Measurements from ENCODE around the gene WFDC5.
"Not testable (repeated sequence)": the region's sequence is repeated elsewhere in the genome, so short reads cannot be mapped to it uniquely, and the experiment has no call there.

The WFDC5 gene

DNA sequence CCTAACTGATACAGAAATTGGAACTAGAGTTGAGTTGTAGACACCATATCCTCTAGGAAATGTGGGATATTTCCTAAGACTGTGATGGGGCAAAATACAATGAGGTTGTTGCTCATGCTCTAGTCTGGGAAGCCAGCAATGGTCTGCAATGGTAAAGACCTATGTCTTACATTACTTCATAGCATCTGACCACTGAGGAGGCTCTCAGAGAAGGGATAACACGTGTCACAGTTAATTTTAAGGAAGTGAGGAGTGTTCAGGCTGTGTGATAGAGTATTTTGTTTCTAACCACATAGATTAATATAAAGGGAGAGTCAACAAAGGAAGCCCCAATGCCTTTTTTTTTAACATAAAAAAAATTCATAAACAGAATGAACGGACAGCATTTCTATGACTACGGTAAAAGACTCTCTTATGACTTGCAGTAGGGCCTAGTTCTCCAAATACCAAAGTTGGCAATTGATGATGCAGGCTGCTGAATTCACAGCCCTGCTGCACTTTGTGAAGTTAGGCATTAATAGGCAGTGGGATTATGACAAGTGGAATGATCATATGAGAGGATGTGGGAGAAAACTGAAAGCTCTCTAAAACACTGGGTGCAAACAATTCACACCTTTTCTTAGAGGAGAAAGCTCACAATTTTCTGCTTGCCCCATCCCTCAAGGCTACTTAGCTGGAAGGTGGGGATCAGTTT is 27.7 kb downstream of the WFDC5 start:
- no peak for DNase-seq

DNA sequence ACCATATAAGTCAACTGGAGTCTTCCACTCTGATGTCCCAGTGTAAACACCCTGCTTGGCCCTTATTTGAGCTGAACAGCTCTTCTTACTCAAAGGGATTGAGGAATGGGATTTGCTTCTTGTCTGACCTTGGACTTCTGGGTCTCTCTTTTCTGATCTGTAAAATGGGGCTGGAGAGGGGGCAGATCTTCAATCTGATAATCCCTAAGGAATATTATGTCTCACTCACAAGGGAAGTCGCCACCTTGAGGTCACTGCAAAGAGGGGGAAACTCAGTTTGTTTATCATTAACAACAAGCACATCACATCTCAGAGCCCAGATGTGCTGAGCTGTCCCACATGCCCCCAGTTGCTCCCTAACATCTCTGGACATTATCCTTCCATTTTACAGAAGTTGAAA is 29.1 kb downstream of the WFDC5 start:
- DNase-seq, result no peak

GRCh38 chr20:45085289-45085688 is 29.7 kb downstream of the WFDC5 start:
- no peak for DNase-seq

- DNase-seq, result no peak
These were observed 31.8 kb downstream of the WFDC5 start for GRCh38 chr20:45083127-45083526.

- DNase-seq, result no peak
These were observed 32.5 kb downstream of the WFDC5 start for GRCh38 chr20:45082468-45082867.

DNA sequence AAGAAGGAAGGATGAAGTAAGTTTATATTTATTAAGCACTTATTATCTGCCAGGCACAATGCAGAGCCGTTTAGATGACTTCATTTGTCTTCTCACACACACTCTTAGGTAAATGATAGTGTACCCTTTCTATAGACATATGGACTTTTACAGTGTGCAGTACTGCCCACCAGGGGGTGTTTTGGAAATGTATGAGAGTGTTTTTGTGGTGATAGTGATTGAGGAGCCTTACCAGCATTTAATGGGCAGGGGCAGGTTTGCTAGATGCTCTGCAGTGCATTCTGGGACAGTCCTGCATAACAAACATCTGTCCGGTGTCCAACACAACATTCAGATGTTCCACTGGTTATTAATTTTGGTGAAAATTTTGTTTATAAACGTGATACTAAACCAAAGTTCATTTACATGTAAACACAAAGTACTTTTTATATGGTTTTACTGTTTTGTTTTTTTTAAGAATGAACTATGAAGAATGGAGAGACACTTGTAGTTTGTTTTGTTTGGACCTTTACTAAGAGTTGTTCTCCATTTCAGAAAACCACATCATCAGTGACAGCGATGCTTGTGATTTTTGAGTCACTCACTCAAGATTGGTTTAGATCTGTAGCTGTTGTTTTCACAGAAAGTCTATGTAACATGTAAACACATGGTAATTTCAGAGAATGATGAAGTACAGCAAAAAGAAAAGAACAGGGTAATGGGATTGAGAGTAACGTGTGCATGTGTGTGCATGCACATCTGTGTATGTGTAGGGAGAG is 33.9 kb downstream of the WFDC5 start:
- DNase-seq, result no peak

DNA sequence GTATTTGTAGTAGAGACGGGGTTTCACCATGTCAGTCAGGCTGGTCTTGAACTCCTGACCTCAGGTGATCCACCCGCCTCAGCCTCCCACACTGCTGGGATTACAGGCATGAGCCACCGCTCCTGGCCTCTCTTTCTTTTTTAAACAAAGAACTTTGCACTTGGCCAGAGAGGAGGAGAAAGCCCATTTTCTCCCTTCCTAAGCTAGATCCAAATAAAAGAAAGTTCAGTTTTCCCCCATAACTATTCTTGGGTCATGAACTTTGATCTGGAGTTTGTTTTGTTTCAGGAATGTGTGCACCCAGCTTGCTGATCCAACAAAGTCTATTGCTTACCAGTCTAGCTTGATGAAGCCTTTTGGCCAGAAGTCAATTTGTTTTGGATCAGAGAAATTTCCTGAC is 37.4 kb downstream of the WFDC5 start:
- DNase-seq, result no peak

DNA sequence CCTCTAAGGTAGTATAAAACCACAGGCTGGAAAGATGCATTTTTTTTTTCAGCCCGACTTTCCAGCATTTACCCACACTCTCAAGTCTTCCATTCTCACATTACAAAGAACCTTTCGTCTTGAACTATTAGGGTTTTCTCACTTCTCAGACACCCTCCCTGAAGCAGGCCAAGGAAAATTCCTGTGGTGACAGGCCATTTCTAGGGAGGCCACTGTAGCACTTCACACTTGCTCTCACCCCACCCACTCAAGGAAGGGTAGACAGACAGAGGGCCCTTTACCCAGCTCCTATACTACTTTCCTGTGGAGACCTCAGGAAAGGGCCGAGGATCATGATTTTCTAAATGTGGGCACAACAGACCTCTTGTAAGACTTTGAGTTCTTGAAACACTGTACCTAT is 41.8 kb downstream of the WFDC5 start:
- DNase-seq, result no peak

GRCh38 chr20:45072066-45072465 is 42.9 kb downstream of the WFDC5 start:
- DNase-seq, result no peak

DNA sequence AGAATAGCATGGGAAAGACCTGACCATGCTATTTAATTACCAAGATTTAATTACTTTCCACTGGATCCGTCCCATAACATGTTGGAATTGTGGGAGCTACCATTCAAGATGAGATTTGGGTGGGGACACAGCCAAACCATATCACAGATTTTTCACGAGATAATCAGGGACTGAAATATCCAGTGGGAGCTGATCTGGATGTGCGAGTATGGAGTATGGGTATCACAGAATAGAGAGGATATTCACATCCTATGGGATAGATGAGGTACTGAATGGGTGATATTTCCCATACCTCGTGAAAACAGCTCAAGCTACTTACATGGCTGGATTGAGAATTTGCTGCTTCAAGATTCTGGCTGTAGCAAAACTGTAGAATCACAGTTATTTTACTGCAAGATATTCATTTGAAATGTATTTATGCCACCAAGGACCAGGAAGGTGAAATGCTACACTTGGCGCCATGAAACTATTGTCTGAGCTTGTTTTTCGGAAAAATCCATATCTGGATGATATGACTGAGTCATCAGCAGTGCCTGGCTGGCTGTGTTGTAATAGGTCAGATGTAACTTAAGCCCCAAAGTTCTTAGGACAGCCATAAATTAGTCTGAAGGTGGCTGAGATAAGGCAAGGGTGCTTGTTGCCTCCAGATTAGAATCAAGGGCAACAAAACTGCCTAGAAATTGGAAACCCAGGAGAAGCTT is 43.9 kb downstream of the WFDC5 start:
- no peak for DNase-seq

- no peak for DNase-seq
These were observed 45.7 kb downstream of the WFDC5 start for GRCh38 chr20:45069261-45069660.

- no peak for DNase-seq
These were observed 47.4 kb downstream of the WFDC5 start for GRCh38 chr20:45067558-45067957.

- no peak for DNase-seq
These were observed 47.9 kb downstream of the WFDC5 start for GRCh38 chr20:45067087-45067486.

DNA sequence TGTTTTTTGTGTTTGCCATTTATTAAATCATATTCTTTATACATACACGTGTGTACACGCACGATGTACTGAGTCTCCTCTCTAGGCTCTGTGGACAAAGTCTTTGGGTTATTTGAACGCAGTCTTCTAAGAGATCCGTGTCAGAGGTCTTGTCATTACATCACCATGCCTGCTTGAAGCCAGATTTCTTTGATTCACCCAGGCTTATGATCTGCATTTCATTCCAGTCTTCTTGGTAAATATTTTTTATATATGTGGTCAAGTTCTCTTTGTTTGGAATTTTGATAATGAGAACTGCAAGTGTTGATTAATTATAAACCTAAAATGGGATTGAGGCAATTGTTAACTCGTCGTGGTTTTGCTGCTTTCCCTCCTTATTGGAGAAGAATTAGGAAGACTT is 48.6 kb downstream of the WFDC5 start:
- no peak for DNase-seq

GRCh38 chr20:45064812-45065211 is 50.2 kb downstream of the WFDC5 start:
- no peak for DNase-seq

GRCh38 chr20:45063107-45063506 is 51.9 kb downstream of the WFDC5 start:
- not testable (repeated sequence) for DNase-seq

DNA sequence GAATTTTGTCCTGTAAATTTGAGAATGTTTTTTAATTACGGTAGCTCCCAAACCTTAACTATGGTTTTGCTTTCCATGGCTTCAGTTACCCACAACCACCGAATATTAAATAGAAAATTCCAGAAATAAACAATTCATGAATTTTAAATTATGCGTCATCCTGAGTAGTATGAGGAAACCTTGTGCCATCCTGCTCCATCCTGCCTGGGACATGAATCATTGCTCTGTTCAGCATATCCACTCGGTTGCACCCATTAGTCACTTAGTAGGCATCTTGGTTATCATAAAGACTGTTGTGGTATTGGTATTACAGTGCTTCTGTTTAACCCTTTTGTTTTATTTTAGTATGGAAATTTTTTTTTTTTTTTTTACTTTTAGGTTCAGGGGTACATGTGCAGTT is 53.7 kb downstream of the WFDC5 start:
- no peak for DNase-seq

DNA sequence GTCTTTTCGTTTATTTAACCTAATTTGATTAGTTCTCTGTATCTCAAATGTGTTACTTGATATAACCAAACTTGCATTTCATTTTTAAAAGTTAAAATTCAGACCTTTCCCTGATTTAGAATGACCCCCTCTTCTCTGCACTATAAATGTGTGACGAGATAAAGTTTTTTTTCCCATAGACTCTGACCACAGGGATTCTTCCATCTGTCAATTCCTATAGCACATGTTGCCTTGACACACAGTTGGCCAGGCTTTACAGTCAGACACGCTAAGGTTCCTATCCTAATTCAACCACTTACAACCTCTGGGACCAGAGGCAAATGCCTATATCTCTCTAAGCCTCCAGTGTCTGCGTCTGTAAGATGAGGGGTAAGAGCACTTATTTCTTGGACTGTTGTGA is 54.7 kb downstream of the WFDC5 start:
- no peak for DNase-seq
